ENCODE results near the gene FCER1A.

FCER1A gene

GRCh38 chr1:159302095-159302494, at the start of gene FCER1A:
FCER1A (plus strand) TSS chr1:159302336; CDS start chr1:159302365, 29 bp downstream.
- H2AFZ ChIP-seq (ENCODE audit: low read depth, low read length) = no peak within 1 kb of the TSS
- no peaks in the 10 kb centered on the region for H3K79me2 ChIP-seq (ENCODE audit: insufficient read depth, low read length)
- H3K4me2 ChIP-seq (ENCODE audit: insufficient read depth, low read length) = no peak within 1 kb of the TSS
- no peak within 1 kb of the TSS for H3K27ac ChIP-seq (ENCODE audit: low read length)
- DNase-seq (no peak), ATAC-seq (ENCODE audit: insufficient read depth, low read depth) (no peak)
- H3K36me3 ChIP-seq (ENCODE audit: insufficient read depth, low read length) = no peaks in the 10 kb centered on the region
- TF ChIP-seq EZH2 (IDR thresholded peaks at IDR 0.05; ENCODE audit: borderline replicate concordance, low read depth, low read length, severe bottlenecking) (no peak), CTCF (IDR thresholded peaks at IDR 0.05; ENCODE audit: borderline replicate concordance, extremely low read depth, low read length, poor library complexity, severe bottlenecking) (no peak)
- no peaks in the 10 kb centered on the region for H4K20me1 ChIP-seq (ENCODE audit: insufficient read depth, low read length)
- peaks cover 10% of the 10 kb centered on the region for H3K27me3 ChIP-seq (ENCODE audit: insufficient read depth, low read length, poor library complexity)
- H3K4me1 ChIP-seq (ENCODE audit: insufficient read depth, low read length) = no peaks in the 10 kb centered on the region
- H3K4me3 ChIP-seq (ENCODE audit: low read depth in 1 of 2, low read length in 2 of 2) = no peak within 1 kb of the TSS
- no peaks in the 10 kb centered on the region for H3K9me3 ChIP-seq (ENCODE audit: insufficient read depth, low read length, severe bottlenecking)
- no peak within 1 kb of the TSS for H3K9ac ChIP-seq (ENCODE audit: low read depth, low read length)

- no peak overlapping the region for H3K27ac ChIP-seq (ENCODE audit: low read length)
- no peak overlapping the region for H3K4me2 ChIP-seq (ENCODE audit: insufficient read depth, low read length)
- no peak overlapping the region for H2AFZ ChIP-seq (ENCODE audit: low read depth, low read length)
- TF ChIP-seq CTCF (IDR thresholded peaks at IDR 0.05; ENCODE audit: borderline replicate concordance, extremely low read depth, low read length, poor library complexity, severe bottlenecking) = no peak
- TF ChIP-seq EZH2 (IDR thresholded peaks at IDR 0.05; ENCODE audit: borderline replicate concordance, low read depth, low read length, severe bottlenecking) = no peak
- no peaks in the 10 kb centered on the region for H3K79me2 ChIP-seq (ENCODE audit: insufficient read depth, low read length)
- H3K36me3 ChIP-seq (ENCODE audit: insufficient read depth, low read length) = no peaks in the 10 kb centered on the region
- no peaks in the 10 kb centered on the region for H4K20me1 ChIP-seq (ENCODE audit: insufficient read depth, low read length)
- no peak for ATAC-seq (ENCODE audit: insufficient read depth, low read depth)
- peaks cover 3% of the 10 kb centered on the region for H3K27me3 ChIP-seq (ENCODE audit: insufficient read depth, low read length, poor library complexity)
- no peaks in the 10 kb centered on the region for H3K9me3 ChIP-seq (ENCODE audit: insufficient read depth, low read length, severe bottlenecking)
- H3K4me3 ChIP-seq (ENCODE audit: low read depth in 1 of 2, low read length in 2 of 2) = no peak overlapping the region
- H3K4me1 ChIP-seq (ENCODE audit: insufficient read depth, low read length) = peaks cover 2% of the 10 kb centered on the region
- DNase-seq = no peak
- no peak overlapping the region for H3K9ac ChIP-seq (ENCODE audit: low read depth, low read length)
Measured at GRCh38 chr1:159261311-159261710, 40.8 kb upstream of the FCER1A start.

- Histone ChIP-seq H3K4me2 (ENCODE audit: insufficient read depth, low read length) (no peak overlapping the region), H3K4me3 (ENCODE audit: low read depth in 1 of 2, low read length in 2 of 2) (no peak overlapping the region), H3K9ac (ENCODE audit: low read depth, low read length) (no peak overlapping the region), H4K20me1 (ENCODE audit: insufficient read depth, low read length) (no peaks in the 10 kb centered on the region), H3K4me1 (ENCODE audit: insufficient read depth, low read length) (peaks cover 8% of the 10 kb centered on the region), H3K36me3 (ENCODE audit: insufficient read depth, low read length) (no peaks in the 10 kb centered on the region), H2AFZ (ENCODE audit: low read depth, low read length) (no peak overlapping the region), H3K79me2 (ENCODE audit: insufficient read depth, low read length) (no peaks in the 10 kb centered on the region), H3K27me3 (ENCODE audit: insufficient read depth, low read length, poor library complexity) (peaks cover 5% of the 10 kb centered on the region), H3K27ac (ENCODE audit: low read length) (no peak overlapping the region), H3K9me3 (ENCODE audit: insufficient read depth, low read length, severe bottlenecking) (no peaks in the 10 kb centered on the region)
- DNase-seq (no peak), ATAC-seq (ENCODE audit: insufficient read depth, low read depth) (no peak)
- no peak for TF ChIP-seq EZH2 (IDR thresholded peaks at IDR 0.05; ENCODE audit: borderline replicate concordance, low read depth, low read length, severe bottlenecking)
- TF ChIP-seq CTCF (IDR thresholded peaks at IDR 0.05; ENCODE audit: borderline replicate concordance, extremely low read depth, low read length, poor library complexity, severe bottlenecking) = no peak
Measured at GRCh38 chr1:159261721-159262494, 40.2 kb upstream of the FCER1A start.
